ENCODE measurements around the gene TTC33.
"Not testable (repeated sequence)": the region's sequence is repeated elsewhere in the genome, so short reads cannot be mapped to it uniquely, and the experiment has no call there.

Gene TTC33

DNA sequence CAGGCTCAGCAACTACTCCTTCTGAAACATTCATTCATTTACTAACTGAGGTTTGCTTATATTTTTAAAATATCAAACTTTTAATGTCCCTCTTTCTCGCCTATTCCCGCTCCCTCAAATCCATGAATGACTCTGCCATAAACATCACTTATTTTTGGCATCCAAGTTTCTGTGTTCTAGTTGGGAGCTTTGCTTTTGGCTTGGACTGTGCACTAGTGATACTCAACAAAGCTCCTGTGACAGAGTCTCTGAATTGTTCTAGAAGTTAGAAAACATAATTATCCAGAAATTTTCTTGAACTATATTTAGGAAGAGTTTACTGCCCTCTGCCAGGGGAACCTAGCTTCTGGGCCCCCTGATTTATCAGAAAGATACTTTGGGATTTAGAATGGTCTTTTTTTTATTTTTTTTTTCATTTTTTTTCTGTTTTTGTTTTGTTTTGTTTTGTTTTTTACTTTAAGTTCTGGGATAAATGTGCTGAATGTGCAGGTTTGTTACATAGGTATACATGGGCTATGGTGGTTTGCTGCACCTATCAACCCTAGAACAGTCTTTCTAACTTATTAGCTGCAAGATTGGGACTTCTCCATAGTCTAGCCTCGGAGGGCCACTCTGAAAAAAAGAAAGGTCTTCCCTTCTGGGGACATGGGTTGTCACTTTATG lies 140.7 kb downstream of the TTC33 start:
- no peaks in the 10 kb centered on the region for H3K9me3 ChIP-seq (ENCODE audit: control insufficient read depth, low read depth, low read length)
- H3K27ac ChIP-seq (ENCODE audit: low read length) = no peak overlapping the region

DNA sequence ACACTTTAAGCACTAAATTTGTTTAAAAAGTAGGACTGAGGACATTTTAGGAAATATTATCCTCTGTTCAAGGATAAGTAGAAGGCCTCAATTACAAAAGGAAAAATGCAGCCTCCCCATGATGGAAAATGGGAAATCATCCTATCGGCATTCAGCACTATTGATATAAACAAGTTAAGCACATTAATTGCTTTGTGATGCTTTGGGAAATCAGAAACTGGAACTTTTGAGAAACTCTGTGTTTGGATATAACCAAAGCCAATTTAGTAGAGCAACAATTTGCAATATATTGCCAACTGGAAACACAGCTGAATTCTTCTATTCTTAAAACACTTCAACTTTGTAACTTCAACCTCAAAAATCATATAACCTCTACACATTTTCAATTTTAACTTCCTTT lies 141.3 kb downstream of the TTC33 start:
- H3K36me3 ChIP-seq (ENCODE audit: control insufficient read depth, low read depth, low read length) = no peaks in the 10 kb centered on the region
- no peaks in the 10 kb centered on the region for H3K4me1 ChIP-seq (ENCODE audit: control insufficient read depth, low read depth, low read length)
- no peak overlapping the region for H3K27ac ChIP-seq (ENCODE audit: low read length)
- H3K9ac ChIP-seq (ENCODE audit: low read length) = no peak overlapping the region
- H3K4me3 ChIP-seq (ENCODE audit: low read length) = no peak overlapping the region
- no peaks in the 10 kb centered on the region for H3K27me3 ChIP-seq (ENCODE audit: control insufficient read depth, insufficient read depth, low read length)
- no peaks in the 10 kb centered on the region for H3K9me3 ChIP-seq (ENCODE audit: control insufficient read depth, low read depth, low read length)

More for the DNA sequence above, 140.7 kb downstream of the TTC33 start:
- H3K4me1 ChIP-seq (ENCODE audit: control insufficient read depth, low read depth, low read length) = no peaks in the 10 kb centered on the region
- H3K4me3 ChIP-seq (ENCODE audit: low read length) = no peak overlapping the region
- H3K9ac ChIP-seq (ENCODE audit: low read length) = no peak overlapping the region
- H3K27me3 ChIP-seq (ENCODE audit: control insufficient read depth, insufficient read depth, low read length) = no peaks in the 10 kb centered on the region
- no peaks in the 10 kb centered on the region for H3K36me3 ChIP-seq (ENCODE audit: control insufficient read depth, low read depth, low read length)

DNA sequence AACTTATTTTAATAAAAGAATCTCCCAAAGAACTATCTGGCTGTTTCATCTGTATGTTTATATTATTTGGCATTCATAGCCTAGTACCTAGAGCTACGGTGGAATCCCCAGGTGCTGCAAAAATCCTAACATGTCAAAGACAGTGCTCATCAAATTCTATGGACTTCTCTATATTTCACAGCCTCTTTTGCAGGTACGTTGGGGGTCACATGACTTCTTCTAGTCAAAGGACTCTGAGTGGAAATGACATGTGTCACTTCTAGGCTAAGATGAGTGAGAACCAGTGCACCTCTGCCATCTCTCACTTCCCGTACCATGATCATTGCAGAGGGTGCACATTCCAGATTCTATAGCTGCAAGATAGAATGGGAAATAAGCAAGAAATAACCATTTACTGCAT lies 148.6 kb downstream of the TTC33 start:
- H3K27me3 ChIP-seq (ENCODE audit: control insufficient read depth, insufficient read depth, low read length) = no peaks in the 10 kb centered on the region
- H3K9ac ChIP-seq (ENCODE audit: low read length) = no peak overlapping the region
- H3K9me3 ChIP-seq (ENCODE audit: control insufficient read depth, low read depth, low read length) = no peaks in the 10 kb centered on the region
- H3K4me1 ChIP-seq (ENCODE audit: control insufficient read depth, low read depth, low read length) = no peaks in the 10 kb centered on the region
- H3K4me3 ChIP-seq (ENCODE audit: low read length) = no peak overlapping the region
- H3K27ac ChIP-seq (ENCODE audit: low read length) = no peak overlapping the region
- H3K36me3 ChIP-seq (ENCODE audit: control insufficient read depth, low read depth, low read length) = no peaks in the 10 kb centered on the region

DNA sequence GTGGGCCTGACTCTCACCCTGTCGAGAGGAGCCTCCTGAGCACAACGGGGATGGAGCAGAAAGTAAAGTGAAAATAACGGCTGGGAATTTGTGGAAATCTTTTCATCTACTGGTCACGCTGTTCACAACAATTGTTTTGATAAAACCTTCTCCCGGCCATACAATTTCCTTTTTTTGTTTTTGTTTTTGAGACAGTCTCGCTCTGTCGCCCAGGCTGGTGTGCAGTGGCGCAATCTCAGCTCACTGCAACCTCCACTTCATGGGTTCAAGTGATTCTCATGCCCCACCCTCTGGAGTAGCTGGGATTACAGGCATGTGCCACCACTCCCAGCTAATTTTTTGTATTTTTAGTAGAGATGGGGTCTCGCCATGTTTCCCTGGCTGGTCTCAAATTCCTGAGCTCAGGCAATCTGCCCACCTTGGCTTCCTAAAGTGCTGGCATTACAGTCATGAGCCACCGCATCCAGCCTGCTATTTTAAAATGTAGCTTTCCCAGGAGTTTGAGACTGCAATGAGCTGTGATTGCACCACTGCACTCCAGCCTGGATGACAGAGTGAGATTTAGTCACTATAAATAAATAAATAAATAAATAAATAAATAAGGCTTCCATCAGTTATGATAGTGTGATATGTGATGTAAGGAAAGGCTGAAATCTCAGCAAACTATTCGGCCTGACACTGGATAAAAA lies 149.5 kb downstream of the TTC33 start:
- no peak overlapping the region for H3K4me3 ChIP-seq (ENCODE audit: low read length)
- no peaks in the 10 kb centered on the region for H3K4me1 ChIP-seq (ENCODE audit: control insufficient read depth, low read depth, low read length)
- no peaks in the 10 kb centered on the region for H3K27me3 ChIP-seq (ENCODE audit: control insufficient read depth, insufficient read depth, low read length)
- H3K9ac ChIP-seq (ENCODE audit: low read length) = no peak overlapping the region
- H3K27ac ChIP-seq (ENCODE audit: low read length) = no peak overlapping the region
- H3K36me3 ChIP-seq (ENCODE audit: control insufficient read depth, low read depth, low read length) = no peaks in the 10 kb centered on the region
- H3K9me3 ChIP-seq (ENCODE audit: control insufficient read depth, low read depth, low read length) = no peaks in the 10 kb centered on the region

DNA sequence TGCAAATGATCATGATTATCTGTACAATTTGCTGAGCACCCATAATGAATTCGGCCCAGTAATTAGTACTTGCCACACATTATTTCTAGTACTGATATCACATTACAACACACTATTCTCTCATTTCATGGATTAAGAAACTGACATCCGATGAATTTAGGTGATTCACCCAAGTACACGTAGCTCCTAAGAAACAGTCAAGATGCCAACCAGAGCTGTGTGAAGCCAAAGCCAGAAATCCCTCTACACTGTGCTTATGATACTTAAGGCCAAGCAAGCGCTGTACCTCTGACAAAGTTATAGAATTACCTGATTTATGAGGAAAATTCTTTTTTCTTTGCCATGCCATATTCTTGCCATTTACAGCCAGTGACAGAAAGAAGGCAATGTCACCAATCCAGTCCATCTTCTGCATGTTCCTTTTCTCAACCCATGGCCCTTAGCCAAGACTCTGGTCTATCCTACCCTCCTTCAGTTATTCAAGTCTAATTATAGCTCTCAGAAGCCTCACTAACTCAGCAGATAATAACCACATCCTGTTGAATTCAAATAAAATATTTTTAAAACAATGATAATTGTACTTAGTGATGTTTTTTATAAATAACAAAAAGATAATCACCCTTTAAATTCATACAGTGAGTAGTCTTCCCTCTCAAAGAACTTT lies 150.3 kb downstream of the TTC33 start:
- no peaks in the 10 kb centered on the region for H3K9me3 ChIP-seq (ENCODE audit: control insufficient read depth, low read depth, low read length)
- H3K27me3 ChIP-seq (ENCODE audit: control insufficient read depth, insufficient read depth, low read length) = no peaks in the 10 kb centered on the region
- no peak overlapping the region for H3K4me3 ChIP-seq (ENCODE audit: low read length)
- H3K4me1 ChIP-seq (ENCODE audit: control insufficient read depth, low read depth, low read length) = no peaks in the 10 kb centered on the region
- H3K36me3 ChIP-seq (ENCODE audit: control insufficient read depth, low read depth, low read length) = no peaks in the 10 kb centered on the region
- H3K27ac ChIP-seq (ENCODE audit: low read length) = no peak overlapping the region
- no peak overlapping the region for H3K9ac ChIP-seq (ENCODE audit: low read length)

DNA sequence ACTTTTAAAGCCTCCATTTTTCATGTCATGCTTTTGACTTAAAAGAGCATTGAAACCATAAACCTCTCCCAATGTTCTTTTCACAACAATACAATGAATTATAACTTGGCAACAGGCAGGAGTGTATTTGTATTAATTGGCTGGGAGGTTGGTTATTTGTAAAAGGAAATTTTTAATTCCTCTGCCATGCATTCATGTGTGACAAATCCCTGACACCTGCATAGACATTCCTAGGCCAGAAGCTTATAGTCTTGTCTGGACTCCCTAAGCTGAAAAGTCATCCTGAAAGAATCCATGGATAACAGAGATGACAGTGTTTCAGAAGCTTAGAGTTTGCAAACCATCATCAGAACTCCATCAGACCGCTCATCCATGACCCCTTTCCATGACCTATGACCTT lies 152.4 kb downstream of the TTC33 start:
- no peaks in the 10 kb centered on the region for H3K27me3 ChIP-seq (ENCODE audit: control insufficient read depth, insufficient read depth, low read length)
- H3K27ac ChIP-seq (ENCODE audit: low read length) = no peak overlapping the region
- H3K4me1 ChIP-seq (ENCODE audit: control insufficient read depth, low read depth, low read length) = no peaks in the 10 kb centered on the region
- H3K9ac ChIP-seq (ENCODE audit: low read length) = no peak overlapping the region
- H3K9me3 ChIP-seq (ENCODE audit: control insufficient read depth, low read depth, low read length) = no peaks in the 10 kb centered on the region
- no peaks in the 10 kb centered on the region for H3K36me3 ChIP-seq (ENCODE audit: control insufficient read depth, low read depth, low read length)
- H3K4me3 ChIP-seq (ENCODE audit: low read length) = no peak overlapping the region

DNA sequence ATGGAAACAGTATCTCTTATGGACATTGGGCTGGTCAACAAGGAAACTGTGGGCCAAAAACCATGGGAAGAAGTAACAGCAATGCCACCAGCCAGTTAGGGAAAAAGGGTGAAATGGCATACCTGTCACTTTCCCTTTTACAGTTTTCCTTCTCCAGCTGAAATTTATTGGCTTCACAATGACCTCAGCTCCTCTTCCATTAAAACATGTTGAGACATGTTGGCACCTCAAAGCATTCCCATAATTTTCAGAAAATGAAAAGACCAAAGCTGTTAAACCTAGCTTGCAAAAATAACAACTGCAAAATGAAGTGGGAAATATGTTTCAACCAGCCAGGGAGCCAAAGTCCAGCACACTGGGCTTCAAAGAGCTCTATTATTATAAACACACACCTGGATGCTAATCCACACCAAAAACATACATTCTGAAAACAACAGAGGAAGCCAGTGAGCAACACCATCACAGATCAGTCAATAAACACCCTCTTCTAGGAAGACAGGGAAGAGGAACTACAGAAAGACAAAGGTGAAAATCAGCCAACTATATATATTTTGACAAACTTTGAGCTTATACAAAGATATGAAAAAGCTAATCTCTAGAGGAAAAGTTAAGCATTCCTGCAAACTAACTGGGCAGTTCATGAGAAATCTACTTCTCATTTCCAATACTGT lies 154.4 kb downstream of the TTC33 start:
- Histone ChIP-seq H3K4me1 (ENCODE audit: control insufficient read depth, low read depth, low read length) (no peaks in the 10 kb centered on the region), H3K4me3 (ENCODE audit: low read length) (no peak overlapping the region), H3K27me3 (ENCODE audit: control insufficient read depth, insufficient read depth, low read length) (no peaks in the 10 kb centered on the region), H3K27ac (ENCODE audit: low read length) (no peak overlapping the region), H3K9me3 (ENCODE audit: control insufficient read depth, low read depth, low read length) (no peaks in the 10 kb centered on the region), H3K36me3 (ENCODE audit: control insufficient read depth, low read depth, low read length) (no peaks in the 10 kb centered on the region), H3K9ac (ENCODE audit: low read length) (no peak overlapping the region)

DNA sequence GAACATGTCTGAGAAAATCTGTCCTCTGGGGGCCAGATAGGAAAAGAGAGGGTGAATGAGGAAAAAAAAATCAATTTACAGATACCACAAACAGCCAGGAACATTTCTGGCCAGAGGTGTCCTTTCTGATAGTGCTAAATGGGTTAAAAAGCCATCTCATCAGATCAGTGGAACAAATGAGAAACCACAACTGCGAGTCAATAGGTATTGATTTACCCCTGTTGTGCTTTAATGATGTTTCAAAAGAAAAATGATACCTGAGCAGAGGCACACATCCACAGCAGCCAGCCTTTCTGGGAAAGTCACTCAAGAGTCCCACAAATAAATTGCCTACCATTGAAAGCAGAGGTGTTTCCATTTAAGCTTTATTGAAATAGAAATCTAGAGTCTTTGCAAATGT lies 155.4 kb downstream of the TTC33 start:
- Histone ChIP-seq H3K9ac (ENCODE audit: low read length) (no peak overlapping the region), H3K27ac (ENCODE audit: low read length) (no peak overlapping the region), H3K9me3 (ENCODE audit: control insufficient read depth, low read depth, low read length) (no peaks in the 10 kb centered on the region), H3K36me3 (ENCODE audit: control insufficient read depth, low read depth, low read length) (no peaks in the 10 kb centered on the region), H3K4me3 (ENCODE audit: low read length) (no peak overlapping the region), H3K27me3 (ENCODE audit: control insufficient read depth, insufficient read depth, low read length) (no peaks in the 10 kb centered on the region), H3K4me1 (ENCODE audit: control insufficient read depth, low read depth, low read length) (no peaks in the 10 kb centered on the region)

DNA sequence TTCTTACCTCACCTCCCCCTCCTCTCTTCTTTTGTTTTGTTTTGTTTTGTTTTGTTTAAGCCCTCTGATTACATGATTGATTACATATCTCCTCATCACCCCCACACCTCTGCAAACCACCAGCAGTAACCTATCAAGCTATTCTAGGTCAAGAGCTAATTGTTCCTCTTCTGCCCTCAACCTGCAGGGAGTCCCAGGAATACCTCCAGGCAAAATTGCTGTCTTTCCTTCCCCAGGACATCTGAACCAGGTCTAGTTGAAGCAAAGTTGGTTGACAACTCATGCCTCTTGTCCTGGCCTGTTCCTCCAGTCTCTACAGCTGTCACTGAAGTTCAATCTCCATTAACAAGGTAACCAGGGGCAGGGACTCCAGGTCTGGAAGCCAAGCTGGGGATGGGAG lies 156.1 kb downstream of the TTC33 start:
- no peaks in the 10 kb centered on the region for H3K4me1 ChIP-seq (ENCODE audit: control insufficient read depth, low read depth, low read length)
- no peaks in the 10 kb centered on the region for H3K27me3 ChIP-seq (ENCODE audit: control insufficient read depth, insufficient read depth, low read length)
- H3K9me3 ChIP-seq (ENCODE audit: control insufficient read depth, low read depth, low read length) = no peaks in the 10 kb centered on the region
- no peak overlapping the region for H3K4me3 ChIP-seq (ENCODE audit: low read length)
- no peak overlapping the region for H3K27ac ChIP-seq (ENCODE audit: low read length)
- H3K9ac ChIP-seq (ENCODE audit: low read length) = no peak overlapping the region
- no peaks in the 10 kb centered on the region for H3K36me3 ChIP-seq (ENCODE audit: control insufficient read depth, low read depth, low read length)

DNA sequence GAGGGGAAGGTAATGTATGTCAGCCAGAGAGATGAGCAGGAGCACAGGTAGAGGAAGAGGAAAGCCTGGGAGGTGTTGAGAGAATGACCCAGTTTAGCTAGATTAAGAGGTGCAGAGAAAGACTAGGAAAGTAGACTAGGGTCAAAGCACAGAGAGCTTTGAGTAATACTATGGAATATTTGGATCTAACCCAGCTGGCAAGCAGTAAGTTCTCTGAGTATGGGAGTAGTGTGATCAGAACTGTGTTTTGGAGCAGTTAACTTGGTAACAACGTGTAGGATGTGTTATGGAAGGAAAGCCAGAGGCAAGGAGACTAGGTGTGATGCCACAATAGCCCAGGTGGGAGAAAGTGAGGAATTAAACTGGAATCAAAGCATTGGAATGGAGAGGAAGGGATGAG lies 160.9 kb downstream of the TTC33 start:
- no peaks in the 10 kb centered on the region for H3K27me3 ChIP-seq (ENCODE audit: control insufficient read depth, insufficient read depth, low read length)
- no peaks in the 10 kb centered on the region for H3K9me3 ChIP-seq (ENCODE audit: control insufficient read depth, low read depth, low read length)
- no peaks in the 10 kb centered on the region for H3K4me1 ChIP-seq (ENCODE audit: control insufficient read depth, low read depth, low read length)
- H3K4me3 ChIP-seq (ENCODE audit: low read length) = no peak overlapping the region
- H3K9ac ChIP-seq (ENCODE audit: low read length) = no peak overlapping the region
- H3K36me3 ChIP-seq (ENCODE audit: control insufficient read depth, low read depth, low read length) = no peaks in the 10 kb centered on the region
- no peak overlapping the region for H3K27ac ChIP-seq (ENCODE audit: low read length)

DNA sequence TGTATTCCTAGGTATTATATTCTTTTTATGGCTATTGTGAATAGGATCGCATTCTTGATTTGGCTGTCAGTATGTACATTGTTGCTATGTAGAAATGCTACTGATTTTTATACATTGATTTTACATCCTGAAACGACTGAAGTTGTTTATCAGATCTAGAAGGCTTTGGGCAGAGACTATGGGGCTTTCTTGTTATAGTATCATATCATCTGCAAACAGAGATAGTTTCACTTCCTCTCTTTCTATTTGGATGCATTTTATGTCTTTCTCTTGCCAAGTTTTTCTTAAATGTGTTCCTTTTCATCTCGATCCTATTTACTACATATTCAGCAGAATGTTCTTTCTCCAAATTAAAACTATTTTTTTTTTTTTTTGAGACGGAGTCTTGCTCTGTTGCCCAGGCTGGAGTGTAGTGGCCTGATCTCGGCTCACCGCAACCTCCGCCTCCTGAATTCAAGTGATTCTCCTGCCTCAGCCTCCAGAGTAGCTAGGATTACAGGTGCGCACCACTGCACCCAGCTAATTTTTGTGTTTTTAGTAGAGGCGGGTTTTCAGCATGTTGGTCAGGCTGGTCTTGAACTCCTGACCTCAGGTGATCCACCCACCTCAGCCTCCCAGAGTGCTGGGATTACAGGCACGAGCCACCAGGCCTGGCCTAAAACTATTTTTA lies 163.9 kb downstream of the TTC33 start:
- H3K27me3 ChIP-seq (ENCODE audit: control insufficient read depth, insufficient read depth, low read length); H3K36me3 ChIP-seq (ENCODE audit: control insufficient read depth, low read depth, low read length); H3K4me1 ChIP-seq (ENCODE audit: control insufficient read depth, low read depth, low read length); H3K9me3 ChIP-seq (ENCODE audit: control insufficient read depth, low read depth, low read length); H3K4me3 ChIP-seq (ENCODE audit: low read length); H3K9ac ChIP-seq (ENCODE audit: low read length); H3K27ac ChIP-seq (ENCODE audit: low read length): not testable (repeated sequence)
